HepG2 (cell line): ENCODE measurements around the gene CLK4. TPM values are rescaled to one million over a fixed set of nuclear protein-coding genes. Genes with fewer than 3 reads are reported as not detected.

Source experiments
- AFF4 ChIP-seq: sonication (generic); formaldehyde crosslinking; IDR thresholded peaks from 2 replicates; pipeline ENCODE4 v1.4.0; 2020; ENCODE audit warnings: missing genetic modification reagents
- CENPX ChIP-seq: sonication (generic); formaldehyde crosslinking; IDR thresholded peaks from 2 replicates; pipeline ENCODE4 v1.9.0; 2021; ENCODE audit warnings: mild to moderate bottlenecking, missing genetic modification reagents, moderate library complexity
- JUN ChIP-seq: sonication (generic); formaldehyde crosslinking; IDR thresholded peaks from 2 replicates; pipeline ENCODE4 v1.4.0; 2020; ENCODE audit warnings: mild to moderate bottlenecking, missing genetic modification reagents
- LRRFIP1 ChIP-seq: sonication (generic); formaldehyde crosslinking; conservative IDR thresholded peaks from 2 replicates; pipeline ENCODE4 v1.4.0; 2020; ENCODE audit warnings: missing genetic modification reagents
- MAFG ChIP-seq: sonication (generic); formaldehyde crosslinking; IDR thresholded peaks from 2 replicates; pipeline ENCODE4 v1.5.1; 2020; ENCODE audit warnings: mild to moderate bottlenecking, missing genetic modification reagents
- RBFOX2 ChIP-seq: fragments of 200-400 bp; formaldehyde crosslinking; IDR thresholded peaks from 2 replicates; pipeline ENCODE4 v1.6.1; 2017; ENCODE audit warnings: low read depth, mild to moderate bottlenecking, low read length
- ZIK1 ChIP-seq: sonication (generic); formaldehyde crosslinking; IDR thresholded peaks from 2 replicates; pipeline ENCODE4 v1.5.0; 2020; ENCODE audit warnings: mild to moderate bottlenecking, low read depth, missing genetic modification reagents, borderline replicate concordance
- ZNF10 ChIP-seq: sonication (generic); formaldehyde crosslinking; IDR thresholded peaks from 2 replicates; pipeline ENCODE4 v1.4.0; 2020; ENCODE audit warnings: mild to moderate bottlenecking, low read depth, missing genetic modification reagents, borderline replicate concordance
- ZNF274 ChIP-seq: sonication (generic); formaldehyde crosslinking; IDR thresholded peaks from 2 replicates; pipeline ENCODE4 v1.5.1; 2020; ENCODE audit warnings: mild to moderate bottlenecking, missing genetic modification reagents
- ZNF512 ChIP-seq: sonication (generic); formaldehyde crosslinking; IDR thresholded peaks from 2 replicates; pipeline ENCODE4 v1.4.0; 2020; ENCODE audit warnings: mild to moderate bottlenecking, missing genetic modification reagents
- ZNF576 ChIP-seq: sonication (generic); formaldehyde crosslinking; IDR thresholded peaks from 2 replicates; pipeline ENCODE4 v1.4.0; 2020; ENCODE audit warnings: mild to moderate bottlenecking, missing genetic modification reagents
- ZNF577 ChIP-seq: sonication (generic); formaldehyde crosslinking; IDR thresholded peaks from 2 replicates; pipeline ENCODE4 v1.4.0; 2020; ENCODE audit warnings: mild to moderate bottlenecking, low read depth, missing genetic modification reagents, borderline replicate concordance
- ZNF761 ChIP-seq: sonication (generic); formaldehyde crosslinking; conservative IDR thresholded peaks from 2 replicates; pipeline ENCODE4 v1.4.0; 2020; ENCODE audit warnings: mild to moderate bottlenecking, missing genetic modification reagents
- polyA plus RNA-seq, 8 experiments: library from polyadenylated mRNA; depleted of rRNA in 3 of 8; stranded (reverse) in 7 of 8; unstranded in 1 of 8; fragments of >200 nt; fragmentation: Illumina TruSeq in 4 of 8; extraction: Trizol in 4 of 8; gene quantifications; 2 replicates each; pipeline versions ENCODE4 v1.2.1 to v1.2.3, GENCODE V29; 2011 to 2016; ENCODE audit warnings: low read depth in 4 of 8, missing spikeins in 1 of 8, mixed read lengths in 1 of 8; ENCODE audit not compliant: insufficient read depth in 1 of 8
- total RNA-seq, 5 experiments: library from RNA; depleted of rRNA; stranded (reverse); fragments of >200 nt; fragmentation: Illumina TruSeq; extraction: Trizol; gene quantifications; 2 replicates each; pipeline ENCODE4 v1.2.3, GENCODE V29; 2016; ENCODE audit warnings: low read depth in 1 of 5
- TF ChIP-seq, protein P1 (sequence below): sonication (generic); formaldehyde crosslinking; IDR thresholded peaks from 2 replicates; pipeline ENCODE4 v1.4.0; 2020; ENCODE audit warnings: mild to moderate bottlenecking, missing genetic modification reagents
- TF ChIP-seq, protein P2 (sequence below): IDR thresholded peaks from 2 replicates; pipeline ENCODE4 v1.4.0; 2020; ENCODE audit warnings: mild to moderate bottlenecking, missing genetic modification reagents

CLK4 gene
- total and polyA plus RNA-seq, 2 of the 13 experiments (the other 11 are each of a cell fraction or from before 2014, with no cell fraction given), result 17.7 to 18.4 TPM

DNA sequence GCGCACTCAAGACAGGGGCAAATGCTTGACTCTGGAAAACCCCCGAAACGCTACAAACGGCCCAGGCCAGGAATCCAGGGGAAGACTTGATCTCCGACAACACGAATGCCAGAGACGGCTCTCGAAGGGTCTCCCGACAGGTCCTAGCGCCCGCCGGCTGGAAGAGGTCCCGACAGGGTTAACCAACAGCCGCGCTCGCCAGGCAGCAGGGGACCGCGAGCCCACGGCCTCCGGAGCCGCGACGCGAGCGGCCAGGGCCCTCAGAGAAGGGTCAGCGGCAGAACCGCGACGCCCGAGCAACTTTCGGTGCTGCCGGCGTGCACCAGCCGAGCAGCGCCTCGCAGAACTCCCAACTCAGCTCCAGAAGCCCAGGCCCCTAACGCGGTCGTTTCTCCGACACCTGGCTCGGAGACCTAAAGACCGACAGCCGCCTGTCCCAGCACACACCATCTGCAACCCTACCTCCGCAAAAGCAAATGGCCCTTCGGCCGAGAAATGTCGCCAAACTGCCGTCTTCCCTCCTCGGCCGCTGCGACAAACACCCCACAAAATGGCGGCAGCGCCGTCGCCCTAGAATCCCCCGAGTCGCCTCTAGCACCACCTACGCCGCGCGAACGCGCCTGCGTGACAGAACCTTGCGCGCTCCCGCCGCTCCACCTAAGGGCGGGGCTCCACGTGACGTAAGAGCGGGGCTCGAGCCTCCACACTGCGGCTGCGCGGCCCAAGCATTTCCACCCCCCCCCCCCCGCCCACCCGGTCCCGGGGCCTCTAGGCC lies at the start of gene CLK4 (continued):
- TF ChIP-seq, protein P1, sequence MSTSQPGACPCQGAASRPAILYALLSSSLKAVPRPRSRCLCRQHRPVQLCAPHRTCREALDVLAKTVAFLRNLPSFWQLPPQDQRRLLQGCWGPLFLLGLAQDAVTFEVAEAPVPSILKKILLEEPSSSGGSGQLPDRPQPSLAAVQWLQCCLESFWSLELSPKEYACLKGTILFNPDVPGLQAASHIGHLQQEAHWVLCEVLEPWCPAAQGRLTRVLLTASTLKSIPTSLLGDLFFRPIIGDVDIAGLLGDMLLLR (CRISPR knock-in tag), result 0 out of 2 replicates have a peak, but pooled peaks have one; percentile 26
- TF ChIP-seq ZNF577, result 0 out of 2 replicates have a peak, but pooled peaks have one; percentile 4
- TF ChIP-seq, protein P2, sequence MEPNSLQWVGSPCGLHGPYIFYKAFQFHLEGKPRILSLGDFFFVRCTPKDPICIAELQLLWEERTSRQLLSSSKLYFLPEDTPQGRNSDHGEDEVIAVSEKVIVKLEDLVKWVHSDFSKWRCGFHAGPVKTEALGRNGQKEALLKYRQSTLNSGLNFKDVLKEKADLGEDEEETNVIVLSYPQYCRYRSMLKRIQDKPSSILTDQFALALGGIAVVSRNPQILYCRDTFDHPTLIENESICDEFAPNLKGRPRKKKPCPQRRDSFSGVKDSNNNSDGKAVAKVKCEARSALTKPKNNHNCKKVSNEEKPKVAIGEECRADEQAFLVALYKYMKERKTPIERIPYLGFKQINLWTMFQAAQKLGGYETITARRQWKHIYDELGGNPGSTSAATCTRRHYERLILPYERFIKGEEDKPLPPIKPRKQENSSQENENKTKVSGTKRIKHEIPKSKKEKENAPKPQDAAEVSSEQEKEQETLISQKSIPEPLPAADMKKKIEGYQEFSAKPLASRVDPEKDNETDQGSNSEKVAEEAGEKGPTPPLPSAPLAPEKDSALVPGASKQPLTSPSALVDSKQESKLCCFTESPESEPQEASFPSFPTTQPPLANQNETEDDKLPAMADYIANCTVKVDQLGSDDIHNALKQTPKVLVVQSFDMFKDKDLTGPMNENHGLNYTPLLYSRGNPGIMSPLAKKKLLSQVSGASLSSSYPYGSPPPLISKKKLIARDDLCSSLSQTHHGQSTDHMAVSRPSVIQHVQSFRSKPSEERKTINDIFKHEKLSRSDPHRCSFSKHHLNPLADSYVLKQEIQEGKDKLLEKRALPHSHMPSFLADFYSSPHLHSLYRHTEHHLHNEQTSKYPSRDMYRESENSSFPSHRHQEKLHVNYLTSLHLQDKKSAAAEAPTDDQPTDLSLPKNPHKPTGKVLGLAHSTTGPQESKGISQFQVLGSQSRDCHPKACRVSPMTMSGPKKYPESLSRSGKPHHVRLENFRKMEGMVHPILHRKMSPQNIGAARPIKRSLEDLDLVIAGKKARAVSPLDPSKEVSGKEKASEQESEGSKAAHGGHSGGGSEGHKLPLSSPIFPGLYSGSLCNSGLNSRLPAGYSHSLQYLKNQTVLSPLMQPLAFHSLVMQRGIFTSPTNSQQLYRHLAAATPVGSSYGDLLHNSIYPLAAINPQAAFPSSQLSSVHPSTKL (CRISPR knock-in tag), result peak; percentile 28; the same call in 1 of the 2 replicates
- peak; percentile 93 for TF ChIP-seq RBFOX2
- TF ChIP-seq JUN (CRISPR knock-in tag), result no peak
- TF ChIP-seq LRRFIP1 (CRISPR knock-in tag), result no peak
- no peak for TF ChIP-seq ZNF761 (CRISPR knock-in tag)
- TF ChIP-seq ZNF576 (CRISPR knock-in tag), result no peak
- TF ChIP-seq AFF4 (CRISPR knock-in tag), result no peak
- no peak for TF ChIP-seq ZIK1 (CRISPR knock-in tag)
- no peak for TF ChIP-seq CENPX (CRISPR knock-in tag)
- TF ChIP-seq ZNF10 (CRISPR knock-in tag), result no peak
- 0 out of 2 replicates have a peak, but pooled peaks have one; percentile 59 for TF ChIP-seq ZNF274 (CRISPR knock-in tag)
- no peak for TF ChIP-seq MAFG (CRISPR knock-in tag)
- TF ChIP-seq ZNF512 (CRISPR knock-in tag), result no peak
